Stimulated activated CD8-positive, alpha-beta memory T cell treated with anti-CD3 and anti-CD28 coated beads, Interleukin-4, amount 100 ng/mL, for 48 hours (primary cell): ENCODE measurements around the gene NSL1.
"Not testable (repeated sequence)": the region's sequence is repeated elsewhere in the genome, so short reads cannot be mapped to it uniquely, and the experiment has no call there.

Experiments used
- DNase-seq: peaks from one replicate; pipeline ENCODE4 v3.0.0-alpha.2; 2020

NSL1 gene

GRCh38 chr1:212746546-212746945, 45.0 kb downstream of the NSL1 start:
- no peak for DNase-seq

GRCh38 chr1:212745303-212745702, 46.3 kb downstream of the NSL1 start:
- no peak for DNase-seq

GRCh38 chr1:212743901-212744475, 47.6 kb downstream of the NSL1 start:
- no peak for DNase-seq

GRCh38 chr1:212738330-212738729, 53.2 kb downstream of the NSL1 start:
- DNase-seq: no peak

DNA sequence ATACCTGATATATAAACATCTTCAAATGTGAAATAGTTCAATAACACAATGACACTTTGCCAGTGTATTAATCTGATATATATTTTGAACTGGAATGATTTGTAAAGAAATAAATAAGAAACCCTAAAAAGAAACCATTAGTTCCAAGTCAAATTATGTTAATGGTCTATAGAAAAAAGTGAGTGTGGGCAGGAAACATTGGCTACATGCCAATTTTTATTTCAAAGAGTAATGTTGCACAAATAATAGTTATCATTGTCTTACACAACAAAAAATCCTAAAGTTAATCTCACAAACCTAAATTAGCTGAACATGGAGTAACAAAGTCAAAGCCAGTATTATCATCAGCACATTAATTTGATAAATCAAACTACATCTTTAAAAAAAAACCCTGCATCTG, 54.0 kb downstream of the NSL1 start:
- DNase-seq: no peak

- DNase-seq: no peak
Observed at GRCh38 chr1:212733109-212733508, 58.5 kb downstream of the NSL1 start.

- no peak for DNase-seq
Observed at GRCh38 chr1:212731630-212732029, 59.9 kb downstream of the NSL1 start.

GRCh38 chr1:212728606-212729005, 63.0 kb downstream of the NSL1 start:
- DNase-seq: no peak

DNA sequence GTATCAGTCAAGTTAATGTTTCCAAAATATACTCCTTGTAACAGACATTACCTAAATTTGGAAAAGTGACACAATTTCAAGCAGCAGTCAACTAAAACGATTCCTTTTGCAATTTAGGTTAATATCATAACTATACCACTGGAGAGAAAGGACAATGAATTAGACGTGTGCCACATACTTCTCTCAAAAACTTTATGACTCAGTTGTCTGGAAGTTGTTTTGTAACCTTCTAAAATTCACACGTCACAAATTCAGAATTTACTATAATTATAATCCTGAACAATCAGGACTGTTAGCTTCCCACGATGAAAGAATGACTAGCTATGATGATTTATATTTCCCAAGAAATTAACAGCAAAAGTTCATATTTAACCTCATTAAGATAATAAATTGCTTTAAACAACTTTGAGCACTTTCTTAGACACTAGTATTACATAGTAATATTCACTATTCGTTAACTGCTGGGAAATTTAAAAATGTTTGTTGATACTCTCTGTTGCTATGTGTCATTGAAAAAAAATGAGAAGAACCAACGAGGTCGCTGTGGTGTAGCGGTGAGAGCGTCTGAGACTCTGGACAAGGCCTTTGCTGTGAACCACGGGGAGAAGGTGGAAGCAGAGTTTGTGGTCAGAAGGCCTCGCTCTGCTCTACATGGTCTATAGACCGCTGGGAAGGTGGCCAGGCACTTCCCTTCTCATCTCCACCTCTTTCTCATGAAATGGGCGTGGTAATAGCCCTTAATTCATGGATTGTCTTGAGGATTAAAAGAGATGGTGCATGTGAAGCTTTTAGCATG, 64.0 kb downstream of the NSL1 start:
- peak; percentile 60 for DNase-seq

- not testable (repeated sequence) for DNase-seq
Observed at GRCh38 chr1:212724679-212725078, 66.9 kb downstream of the NSL1 start.

DNA sequence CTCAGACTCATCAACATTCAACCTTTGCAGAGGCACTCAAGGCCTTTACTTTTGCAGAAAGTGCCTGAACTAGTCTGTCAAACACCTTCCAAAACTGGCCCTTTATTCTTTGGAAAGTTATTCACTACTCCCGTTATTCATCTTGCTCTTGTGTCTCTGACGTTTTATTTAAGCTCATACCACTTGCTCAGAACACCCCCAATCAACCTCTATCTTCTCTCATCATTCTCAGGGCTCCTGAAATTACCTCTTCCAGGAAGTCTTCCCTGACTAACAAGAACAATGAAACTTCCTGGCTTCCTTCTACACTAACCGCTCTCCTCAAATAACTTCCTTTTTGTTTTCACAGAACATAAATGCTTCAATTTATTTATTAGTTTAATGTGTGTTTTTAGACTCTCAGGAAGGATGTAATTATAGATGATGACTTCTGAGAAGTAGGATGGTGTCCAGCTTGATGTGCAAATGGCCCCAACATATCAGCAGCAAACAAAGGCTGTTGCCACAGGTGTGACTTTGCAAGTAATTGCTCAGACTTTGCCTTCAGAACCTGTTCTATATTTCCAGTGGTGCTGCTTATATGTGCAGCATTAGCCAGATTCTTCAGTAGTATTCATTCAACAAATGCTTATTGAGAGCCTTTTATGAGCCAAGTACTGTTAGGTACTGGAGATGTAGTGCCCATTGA, 69.2 kb downstream of the NSL1 start:
- DNase-seq: no peak

DNA sequence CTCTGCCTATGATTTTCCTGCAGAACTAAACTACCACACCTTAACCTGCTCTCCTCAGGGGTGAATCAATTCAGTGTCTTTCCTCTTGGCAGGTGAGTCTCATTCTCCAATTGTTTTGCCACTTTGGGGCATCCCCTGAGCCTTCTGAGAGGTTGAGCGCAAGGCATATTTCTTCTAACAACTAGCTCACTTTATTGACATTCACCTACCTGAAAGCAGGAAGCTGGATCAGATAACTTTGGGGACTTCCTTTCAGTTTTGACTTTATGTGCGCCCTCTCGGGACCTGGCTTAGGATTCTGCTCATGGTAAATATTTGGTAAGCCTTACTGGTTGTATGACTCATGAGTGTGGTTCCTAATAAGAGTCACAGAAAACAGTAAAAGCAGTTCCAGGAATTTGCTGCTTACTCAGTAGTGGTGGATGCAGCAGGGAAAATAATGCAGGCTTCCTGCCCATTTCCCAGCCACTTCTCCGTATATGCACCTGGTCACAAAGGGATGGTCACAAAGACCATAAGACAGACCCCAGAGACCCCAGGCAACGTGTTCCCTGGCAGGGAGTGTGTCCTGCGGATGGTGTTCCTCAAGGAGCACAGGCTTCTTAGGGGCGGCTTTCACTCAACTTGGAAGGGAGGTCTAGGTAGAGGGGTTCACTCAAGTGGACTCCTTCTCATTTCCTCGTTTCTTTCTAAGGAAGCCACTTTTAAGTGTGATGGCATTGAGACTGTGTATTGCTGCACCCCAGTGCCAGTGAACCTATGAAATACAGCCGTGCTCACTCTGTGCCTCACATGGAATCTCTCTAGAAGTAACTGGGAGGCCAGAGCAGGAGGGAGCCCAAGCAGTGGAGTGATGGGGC, 70.0 kb downstream of the NSL1 start:
- peak; percentile 55 for DNase-seq

- no peak for DNase-seq
Observed at GRCh38 chr1:212719633-212720032, 71.9 kb downstream of the NSL1 start.

DNA sequence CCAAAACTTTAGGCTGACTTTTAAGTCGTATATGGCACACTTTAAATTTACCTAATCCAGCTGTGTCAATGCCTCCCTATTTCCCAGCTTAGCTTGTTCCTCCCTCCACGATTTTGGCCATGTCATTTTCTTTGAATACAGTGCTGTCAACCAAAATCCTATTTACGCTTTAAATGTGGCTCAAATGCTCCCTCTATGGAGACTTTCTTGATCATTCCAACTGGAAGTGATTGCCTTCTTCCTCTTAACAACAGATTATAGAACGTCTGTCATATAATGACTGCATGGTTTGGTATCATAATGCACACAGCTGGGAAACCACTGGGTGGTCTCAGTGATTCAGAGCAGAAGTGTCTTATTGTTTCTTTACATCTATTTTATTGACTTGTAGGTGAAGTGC, 73.1 kb downstream of the NSL1 start:
- DNase-seq: no peak

- DNase-seq: no peak
Observed at GRCh38 chr1:212716161-212716560, 75.4 kb downstream of the NSL1 start.

DNA sequence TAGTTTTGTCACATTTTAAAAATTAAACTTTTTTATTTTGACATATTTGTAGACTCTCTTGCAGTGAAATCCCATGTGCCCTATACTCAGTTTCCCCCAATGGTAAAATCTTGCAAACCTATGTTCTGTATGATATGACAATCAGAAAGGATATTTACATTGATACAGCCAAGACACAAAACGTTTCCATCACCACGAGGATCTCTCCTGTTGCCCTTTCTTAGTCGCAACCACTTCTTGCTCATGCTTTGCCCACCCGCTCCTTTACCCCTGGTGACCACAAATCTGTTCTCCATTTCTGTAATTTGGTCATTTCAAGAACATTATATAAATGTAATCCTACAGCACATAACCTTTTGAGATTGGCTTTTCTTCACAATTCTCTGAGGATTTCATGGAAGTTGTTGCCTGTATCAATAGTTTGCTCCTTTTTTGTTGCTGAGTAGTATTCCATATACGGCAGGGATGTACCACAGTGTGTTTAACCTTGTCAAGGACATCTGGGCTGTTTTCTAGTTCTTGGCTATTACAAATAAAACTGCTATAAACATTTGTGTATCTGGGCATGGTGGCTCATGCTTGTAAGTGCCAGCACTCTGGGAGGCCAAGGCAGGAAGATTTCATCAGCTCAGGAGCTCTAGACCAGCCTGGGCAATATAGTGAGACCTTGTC, 78.0 kb downstream of the NSL1 start:
- peak; percentile 49 for DNase-seq

GRCh38 chr1:212712451-212713303, 78.9 kb downstream of the NSL1 start:
- peak; percentile 34 for DNase-seq

- peak; percentile 30 for DNase-seq
Observed at GRCh38 chr1:212711974-212712373, 79.6 kb downstream of the NSL1 start.

GRCh38 chr1:212710566-212710965, 81.0 kb downstream of the NSL1 start:
- DNase-seq: no peak

- DNase-seq: peak; percentile 30
Observed at GRCh38 chr1:212703991-212704564, 87.5 kb downstream of the NSL1 start.

GRCh38 chr1:212702672-212703071, 88.9 kb downstream of the NSL1 start:
- peak; percentile 28 for DNase-seq
